Activated CD4-positive, alpha-beta T cell treated with anti-CD3 and anti-CD28 coated beads for 48 hours (primary cell): ENCODE results near the gene BTBD9.
"Not testable (repeated sequence)": the region's sequence is repeated elsewhere in the genome, so short reads cannot be mapped to it uniquely, and the experiment has no call there.

ENCODE experiments used
- DNase-seq: peaks from one replicate; pipeline ENCODE4 v3.0.0-alpha.2; 2020

BTBD9 gene

DNA sequence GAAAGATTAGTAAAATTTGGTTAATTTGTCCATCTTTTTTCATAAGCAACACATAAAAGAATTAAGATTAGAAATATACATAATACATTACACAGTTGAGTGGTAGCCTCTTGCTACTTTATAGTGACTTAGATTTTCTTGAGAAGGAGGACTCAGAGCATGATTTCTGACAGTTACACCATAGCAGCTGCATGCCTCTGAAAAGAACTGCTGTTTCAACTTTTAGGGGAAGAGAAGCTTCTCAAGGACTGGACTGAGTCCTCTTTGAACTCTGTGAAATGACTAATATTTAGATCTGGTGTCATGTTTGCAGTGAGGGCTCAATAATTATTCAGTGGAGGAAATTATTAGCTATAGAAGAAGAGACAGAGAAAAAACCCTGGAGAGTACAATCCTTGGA is 272.5 kb downstream of the BTBD9 start:
- DNase-seq = no peak

DNA sequence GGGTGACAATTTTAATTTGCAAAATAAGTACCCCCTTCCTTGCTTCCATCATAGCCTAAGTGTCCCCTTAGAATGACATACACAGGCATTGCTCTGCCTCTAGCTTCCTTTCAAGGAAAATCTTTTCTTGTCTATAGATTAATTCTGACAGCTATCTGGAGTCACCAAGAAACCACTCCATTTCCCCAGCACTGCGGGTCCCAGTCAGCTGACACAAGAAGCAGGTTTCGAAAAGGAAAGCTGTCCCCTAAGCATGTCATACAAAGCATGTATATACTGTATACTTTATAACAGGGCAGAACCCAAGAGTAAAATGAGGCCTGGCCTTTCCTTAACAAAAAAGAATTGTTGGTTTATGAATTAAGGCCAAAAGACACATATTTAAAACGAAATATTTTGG is 273.5 kb downstream of the BTBD9 start:
- DNase-seq = no peak

DNA sequence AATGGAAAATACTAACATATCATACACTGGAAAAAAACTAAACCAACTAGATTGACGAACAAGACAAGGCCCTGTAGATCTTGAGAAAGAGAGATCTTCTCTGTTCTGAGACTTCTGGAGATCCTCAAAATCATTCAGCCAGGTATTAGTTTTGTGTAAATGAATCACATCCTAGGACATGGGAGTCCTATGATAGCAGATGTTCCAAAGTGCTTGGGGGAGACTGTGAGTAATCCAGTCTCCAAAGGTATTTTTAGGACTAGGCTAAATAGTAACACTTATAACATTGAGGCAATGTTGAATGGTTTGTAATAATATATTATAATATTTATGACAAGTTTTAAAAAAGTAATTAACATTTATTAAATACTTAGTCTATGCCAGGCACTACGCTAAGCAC is 275.0 kb downstream of the BTBD9 start:
- DNase-seq = no peak

DNA sequence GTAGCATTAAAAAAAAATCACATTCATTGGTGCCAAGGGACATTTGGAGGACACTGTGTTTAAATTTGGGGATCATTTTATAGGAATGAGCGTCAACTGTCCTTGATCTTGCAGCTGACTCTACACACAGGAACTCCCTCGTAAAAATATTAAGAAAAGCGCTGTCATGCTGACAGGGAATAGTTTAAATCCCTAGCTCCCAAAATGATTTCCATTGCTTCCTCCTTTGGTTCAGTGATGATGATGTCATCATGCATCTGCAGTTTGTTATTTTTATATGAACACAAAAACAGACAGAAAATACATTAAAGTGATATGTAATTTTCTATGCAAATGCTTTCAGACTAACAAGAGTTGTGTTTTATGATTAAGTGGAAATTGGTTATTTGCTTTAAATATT is 275.6 kb downstream of the BTBD9 start:
- DNase-seq = no peak

DNA sequence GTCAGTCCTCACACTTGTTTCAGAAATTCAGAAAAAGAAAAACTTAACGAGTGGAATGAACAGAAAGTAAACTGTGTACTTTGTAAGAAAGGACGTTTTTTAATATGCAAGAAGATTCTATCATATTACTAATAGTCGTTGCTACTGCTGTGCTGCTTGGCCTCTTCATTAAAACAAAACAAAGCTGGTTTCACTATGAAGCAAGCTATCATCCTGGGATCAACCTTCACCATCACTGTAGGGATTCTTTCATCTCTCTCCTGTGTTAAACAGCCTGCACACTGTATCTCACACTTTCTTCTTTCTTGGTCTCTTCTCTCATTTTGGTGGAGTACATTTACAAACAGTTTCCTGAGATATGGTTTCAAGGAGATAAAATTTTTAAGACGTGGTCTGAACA is 284.2 kb downstream of the BTBD9 start:
- DNase-seq = no peak

DNA sequence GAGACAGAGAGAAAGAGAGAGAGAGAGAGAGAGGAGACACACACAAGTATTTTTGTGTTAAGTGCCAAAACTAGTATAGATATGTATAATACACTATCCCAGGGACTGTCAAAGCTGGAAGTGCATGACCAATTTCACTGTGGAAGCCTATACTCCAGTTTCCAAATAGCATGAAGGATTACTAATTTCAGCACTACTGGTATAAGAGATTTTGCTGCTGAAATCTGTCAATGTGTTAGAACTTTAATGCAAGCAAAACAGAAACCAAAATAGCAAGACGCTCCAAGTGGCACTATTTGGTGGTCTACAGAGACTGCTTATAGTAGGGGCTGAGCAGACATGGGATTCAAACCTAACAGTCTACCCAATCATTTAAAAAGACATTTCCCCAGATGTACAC is 284.8 kb downstream of the BTBD9 start:
- DNase-seq = no peak

DNA sequence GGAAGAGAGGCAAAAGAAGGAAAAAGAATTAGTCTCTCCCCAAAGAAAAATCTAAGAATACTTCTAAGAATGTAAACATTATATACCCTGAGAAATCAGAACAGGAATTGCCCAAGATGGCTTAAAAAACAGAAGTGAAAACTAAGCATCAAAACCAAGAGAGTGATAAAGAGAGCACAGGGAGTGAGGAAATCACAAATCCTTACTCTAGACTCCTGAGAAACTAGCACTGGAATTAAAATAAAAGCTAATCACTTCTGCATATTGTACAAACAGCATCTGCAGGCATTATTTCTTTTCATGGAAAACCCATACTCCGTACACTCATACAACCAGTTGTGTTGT is 285.7 kb downstream of the BTBD9 start:
- no peak for DNase-seq

DNA sequence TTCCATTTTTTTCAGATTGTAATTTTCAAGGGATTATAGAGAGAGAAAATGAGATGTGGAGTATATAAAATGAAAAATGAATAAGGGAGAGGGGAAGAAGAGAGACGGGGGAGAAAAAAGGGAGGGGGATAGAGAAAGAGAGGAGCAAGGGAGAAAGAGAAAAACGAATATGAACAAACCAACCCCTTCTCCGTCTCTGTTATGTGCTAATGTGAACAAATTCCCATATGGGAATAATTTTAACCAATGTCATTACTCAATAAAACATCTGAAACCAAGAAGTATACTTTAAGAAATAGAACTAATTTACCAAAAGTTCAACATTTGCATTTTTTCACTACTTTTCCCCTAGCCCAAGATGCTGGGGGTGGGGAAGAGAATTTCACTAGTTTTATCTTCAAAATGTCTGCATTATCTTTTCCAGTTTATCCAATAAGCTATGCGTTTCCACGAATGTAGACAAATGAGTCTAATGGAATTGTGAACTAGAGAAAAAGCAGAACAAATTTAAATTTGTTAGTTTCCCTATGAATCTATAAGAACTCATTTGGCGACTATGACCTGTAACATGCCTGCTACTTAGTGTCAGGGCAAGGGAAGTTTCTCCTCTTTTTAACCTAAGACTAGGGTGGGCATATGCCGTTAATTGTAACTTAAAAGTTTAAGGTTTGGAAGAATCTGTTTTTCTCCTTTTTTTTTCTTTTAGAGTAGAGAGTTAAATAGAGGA is 286.3 kb downstream of the BTBD9 start:
- DNase-seq = no peak

DNA sequence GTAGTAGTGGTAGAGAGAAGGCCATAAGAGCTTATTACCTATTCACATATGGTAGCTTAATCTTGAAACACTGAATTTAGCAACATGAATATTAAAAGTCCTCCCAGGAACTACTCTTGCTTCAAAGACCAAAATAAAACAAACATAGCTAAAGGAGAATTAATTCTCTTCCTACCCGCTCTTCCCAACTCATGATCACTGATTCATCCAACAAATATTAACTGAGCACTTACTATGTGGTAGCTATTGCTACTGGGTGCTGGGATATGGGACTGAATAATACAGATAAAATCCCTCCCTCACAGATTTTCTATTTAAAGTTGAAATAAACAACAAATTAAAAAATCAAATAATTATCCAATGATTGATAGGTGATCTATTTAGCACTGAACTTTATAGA is 287.1 kb downstream of the BTBD9 start:
- no peak for DNase-seq

DNA sequence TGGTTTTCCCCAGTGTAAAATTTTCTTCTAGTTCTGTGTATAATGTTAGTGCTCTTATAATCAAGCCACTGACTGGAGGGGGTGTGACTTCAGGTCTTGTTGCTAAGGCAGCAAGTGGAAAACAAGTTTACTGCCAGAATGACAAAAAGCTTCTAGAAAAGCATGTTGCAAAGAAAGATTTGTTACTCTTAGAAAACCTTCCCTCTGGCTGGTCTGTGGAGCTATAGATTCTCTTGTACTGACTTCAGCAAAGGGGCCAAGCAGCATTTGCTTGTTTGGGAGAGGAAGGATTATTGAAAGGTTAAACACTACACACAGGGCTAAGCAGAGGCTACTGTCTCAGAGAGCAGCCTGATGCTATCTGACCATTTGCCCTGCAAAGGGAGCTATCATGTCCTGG is 288.8 kb downstream of the BTBD9 start:
- DNase-seq = no peak

DNA sequence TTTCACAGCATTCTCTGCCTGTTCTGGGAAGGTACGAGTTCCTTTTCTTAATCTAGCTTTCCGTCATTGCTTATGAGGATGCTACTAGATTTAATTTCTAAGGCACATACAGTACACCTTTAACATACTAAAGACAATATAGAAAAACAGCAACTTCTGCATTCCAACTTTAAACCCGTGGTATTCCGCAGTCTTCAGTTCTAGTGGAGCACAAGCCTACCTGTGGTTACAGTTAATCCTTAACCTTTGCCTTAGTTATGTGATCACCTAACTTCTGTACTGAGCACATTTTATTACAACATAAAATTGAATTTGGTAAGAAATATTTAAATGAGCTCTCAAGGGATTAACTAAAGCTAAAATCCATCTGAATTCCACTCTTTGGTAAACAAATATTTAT is 289.5 kb downstream of the BTBD9 start:
- DNase-seq = no peak

DNA sequence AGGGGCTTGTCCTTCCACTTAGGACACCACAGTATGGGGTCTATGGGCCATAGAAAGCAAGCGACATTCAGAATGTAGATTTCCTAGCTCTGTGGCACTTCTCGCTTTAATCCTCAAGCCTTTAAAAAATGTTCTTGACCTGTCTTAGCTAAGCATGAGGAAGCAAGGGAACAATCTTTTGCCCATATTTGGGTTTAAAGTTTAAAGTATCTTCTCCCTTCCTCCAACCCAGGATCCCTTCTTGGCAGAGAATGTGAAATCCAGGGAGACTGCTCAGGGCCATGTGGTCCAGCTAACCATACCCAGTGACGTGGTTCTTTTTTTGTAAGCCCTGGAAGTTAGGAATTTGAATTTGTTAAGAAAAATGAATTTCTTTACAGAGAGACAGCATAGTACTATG is 289.9 kb downstream of the BTBD9 start:
- DNase-seq = no peak

DNA sequence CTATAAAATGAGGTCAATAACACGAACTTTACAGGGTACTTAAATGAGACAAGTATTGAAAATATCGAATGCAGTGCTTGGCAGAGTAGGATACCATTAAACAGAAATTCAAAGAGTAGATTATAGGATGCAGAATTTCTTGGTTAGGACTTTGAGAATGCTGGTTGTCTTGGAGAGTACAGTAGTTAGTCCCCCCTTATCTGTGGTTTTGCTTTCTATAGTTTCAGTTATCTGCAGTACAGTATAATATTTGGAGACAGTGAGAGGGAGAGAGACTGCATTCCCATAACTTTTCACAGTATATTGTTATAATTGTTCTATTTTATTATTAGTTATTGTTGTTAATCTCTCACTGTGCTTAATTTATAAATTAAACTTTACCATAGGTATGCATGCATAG is 290.5 kb downstream of the BTBD9 start:
- no peak for DNase-seq

DNA sequence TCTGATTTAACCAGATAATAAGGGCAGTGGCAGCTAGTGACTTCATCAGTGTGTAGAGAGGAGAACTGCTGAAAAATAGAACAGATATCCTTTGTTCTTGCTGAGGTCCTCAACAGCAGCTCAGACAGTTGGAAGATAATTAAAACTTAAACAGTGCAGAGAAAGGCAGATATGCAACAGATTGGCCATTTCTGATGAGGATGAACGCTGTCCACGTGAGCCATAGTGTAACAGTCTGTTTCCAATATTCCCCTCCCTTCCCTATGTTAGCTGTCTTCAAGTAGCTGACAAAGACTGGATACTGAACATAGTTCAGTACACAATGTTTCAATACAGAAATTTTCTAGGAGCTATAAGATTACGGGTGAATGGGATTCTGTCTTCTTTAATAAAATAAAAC is 291.4 kb downstream of the BTBD9 start:
- no peak for DNase-seq

DNA sequence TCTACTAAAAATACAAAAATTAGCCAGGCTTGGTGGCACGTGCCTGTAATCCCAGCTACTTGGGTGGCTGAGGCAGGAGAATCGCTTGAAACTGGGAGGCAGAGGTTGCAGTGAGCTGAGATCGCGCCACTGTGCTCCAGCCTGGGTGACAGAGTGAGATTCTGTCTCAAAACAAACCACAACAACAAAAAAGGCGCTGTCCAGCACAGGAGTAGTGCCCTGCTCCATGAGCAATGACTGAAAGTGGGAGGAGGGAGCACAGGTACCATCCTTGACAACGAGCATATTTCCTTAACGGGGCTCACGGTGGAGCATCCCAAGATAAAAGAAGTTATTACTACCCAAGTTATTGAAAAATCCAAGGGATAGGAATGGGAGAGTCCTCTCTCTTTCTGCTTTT is 291.9 kb downstream of the BTBD9 start:
- DNase-seq = not testable (repeated sequence)

DNA sequence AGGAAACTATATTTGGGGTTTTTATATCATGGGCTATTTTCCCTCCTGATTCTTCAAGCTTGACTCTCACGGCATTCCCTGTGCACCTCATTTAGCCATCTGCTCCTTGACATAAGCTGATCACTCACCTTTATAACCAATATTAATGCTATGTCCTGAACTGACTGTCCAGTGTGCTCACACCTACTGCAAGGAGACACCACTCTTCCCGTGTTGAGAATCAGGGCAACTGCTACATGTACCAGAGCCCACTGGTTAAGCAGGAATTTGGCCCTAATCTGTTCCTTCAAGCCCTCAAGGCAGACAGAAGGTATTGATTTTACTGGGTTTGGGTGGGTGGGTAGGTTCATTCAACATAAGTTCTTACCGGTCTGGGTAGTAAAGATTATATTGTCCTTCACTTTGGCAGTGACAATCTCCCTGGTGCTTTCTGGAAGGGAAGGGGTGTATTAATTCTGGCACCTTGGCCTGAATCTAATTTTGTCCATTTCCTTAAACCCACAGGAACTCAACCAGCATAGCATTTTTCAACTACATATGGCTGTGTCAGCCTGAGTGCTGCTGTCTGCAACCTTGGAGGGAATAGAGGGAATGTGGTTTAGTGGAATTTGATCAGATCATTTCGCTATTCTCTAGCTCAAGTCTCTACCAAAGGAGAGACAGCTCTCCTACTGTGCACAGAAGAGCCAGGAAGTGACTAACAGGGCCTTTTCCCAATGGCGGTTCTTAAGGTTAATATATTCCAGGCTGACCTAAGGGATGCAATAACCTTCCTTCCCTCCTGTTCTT is 293.2 kb downstream of the BTBD9 start:
- no peak for DNase-seq

DNA sequence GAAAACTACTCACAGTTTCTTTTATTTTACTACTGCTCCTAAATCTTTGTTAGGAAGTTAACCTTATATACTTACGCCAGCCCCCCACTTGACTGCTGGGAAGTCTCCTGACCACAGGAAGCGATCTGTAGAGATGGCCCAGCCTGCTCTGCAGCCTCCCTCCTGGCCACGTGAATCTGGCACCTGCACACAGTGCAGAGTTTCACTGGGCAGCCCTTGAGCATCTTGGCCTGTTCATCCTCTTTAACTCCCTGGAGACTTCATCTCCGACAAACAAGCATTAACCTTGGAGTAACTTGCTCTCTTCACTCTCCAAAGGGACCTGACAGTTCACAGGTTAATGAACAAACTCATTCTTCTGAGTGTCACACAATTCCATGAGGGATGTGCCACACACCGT is 294.1 kb downstream of the BTBD9 start:
- no peak for DNase-seq

DNA sequence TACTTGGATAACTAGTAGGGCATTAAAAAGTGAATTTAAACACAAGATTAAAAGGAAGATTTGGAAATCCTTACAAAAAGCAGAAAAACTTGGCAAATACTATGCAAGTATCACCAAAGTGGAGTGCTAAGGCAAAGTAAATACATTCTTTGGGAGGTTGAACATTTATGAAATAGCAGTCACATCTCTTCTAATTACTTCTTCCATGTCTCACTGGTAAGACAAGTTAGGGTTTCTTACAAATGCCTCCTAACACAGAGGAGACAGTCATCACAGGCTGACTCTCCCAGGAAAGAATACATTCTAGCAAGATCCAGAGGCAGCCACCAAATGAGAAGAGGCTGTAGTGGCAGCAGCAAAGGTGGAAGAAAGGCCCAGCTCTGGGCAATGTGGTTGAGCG is 298.2 kb downstream of the BTBD9 start:
- DNase-seq = no peak

DNA sequence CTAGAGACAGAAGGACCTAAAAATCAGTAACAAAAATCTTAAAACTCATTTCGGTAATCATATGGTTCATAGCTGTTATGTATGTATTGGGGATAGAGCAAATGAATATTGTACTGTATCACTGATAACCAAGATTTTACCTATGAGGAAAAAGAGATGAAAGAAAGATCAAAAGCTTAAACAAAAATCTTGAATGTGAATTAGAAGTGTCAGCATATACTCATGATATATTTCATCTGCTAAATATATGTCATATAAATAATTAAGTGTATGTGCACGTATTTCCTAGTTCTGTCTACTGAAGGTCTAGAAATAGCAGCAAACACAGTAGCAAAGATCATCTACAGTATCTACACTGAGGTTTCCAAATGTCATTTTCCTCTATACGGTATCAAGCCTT is 299.8 kb downstream of the BTBD9 start:
- no peak for DNase-seq

DNA sequence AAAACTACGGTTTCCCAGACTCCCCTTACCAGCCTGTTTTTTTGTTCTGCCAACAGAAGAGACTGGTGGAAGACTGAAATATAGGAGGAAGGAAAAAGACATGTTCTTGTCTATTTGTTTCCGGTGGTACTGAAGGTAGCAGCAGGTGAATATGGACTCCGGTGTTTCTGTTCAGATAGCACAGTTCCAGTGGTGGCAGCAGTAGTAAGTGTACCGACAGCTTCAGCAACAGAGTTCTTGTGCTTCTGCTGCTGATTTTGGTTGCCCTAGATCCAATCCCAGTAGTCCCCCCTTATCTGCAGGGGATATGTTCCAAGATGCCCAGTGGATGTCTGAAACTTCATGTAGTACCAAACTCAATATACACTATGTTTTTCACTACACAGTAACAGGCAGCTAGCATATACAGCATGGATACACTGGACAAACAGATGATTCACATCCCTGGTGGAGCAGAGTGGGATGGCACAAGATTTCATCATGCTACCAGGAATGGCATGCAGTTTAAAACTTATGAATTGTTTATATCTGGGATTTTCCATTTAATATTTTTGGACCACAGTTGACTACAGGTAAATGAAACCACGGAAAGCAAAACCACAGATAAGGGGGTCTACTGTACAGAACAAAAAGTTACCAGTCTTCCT is 301.8 kb downstream of the BTBD9 start:
- no peak for DNase-seq

DNA sequence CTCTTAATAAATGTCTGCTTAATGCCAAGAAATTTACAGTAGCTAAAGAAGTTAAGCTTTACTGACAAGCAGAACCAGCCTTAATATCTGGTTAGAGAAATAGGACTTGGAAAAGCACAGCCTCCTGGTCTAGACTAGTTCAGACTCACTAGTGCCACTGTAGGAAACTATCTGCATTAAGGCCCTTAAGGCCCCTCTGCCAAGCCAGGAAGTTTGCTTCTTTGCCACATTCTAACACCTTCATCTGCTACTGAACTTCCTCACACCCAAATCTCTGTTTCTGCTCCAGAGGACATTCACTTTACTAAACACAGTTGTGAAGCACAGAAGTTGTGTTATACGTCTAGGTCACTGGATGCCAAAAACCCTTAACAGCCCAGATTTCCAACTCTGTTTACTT is 302.8 kb downstream of the BTBD9 start:
- no peak for DNase-seq

DNA sequence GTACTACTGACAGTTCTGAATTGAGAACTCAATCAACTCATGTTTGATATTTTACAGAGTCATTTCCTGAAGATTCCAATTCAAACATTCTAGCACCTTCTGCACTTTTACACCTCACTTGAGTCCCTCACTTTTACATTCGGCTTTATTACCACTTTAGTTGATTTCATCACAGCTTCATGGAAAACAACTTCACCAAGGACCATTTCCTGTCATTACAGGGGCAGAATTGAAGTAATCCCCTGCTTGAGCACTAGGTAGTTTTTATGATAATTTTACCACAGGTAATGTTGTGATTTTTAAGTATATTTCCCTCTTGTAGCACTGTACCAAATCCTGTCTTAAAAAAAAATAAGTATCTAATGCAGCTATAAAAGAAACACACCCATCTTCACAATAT is 312.9 kb downstream of the BTBD9 start:
- no peak for DNase-seq

DNA sequence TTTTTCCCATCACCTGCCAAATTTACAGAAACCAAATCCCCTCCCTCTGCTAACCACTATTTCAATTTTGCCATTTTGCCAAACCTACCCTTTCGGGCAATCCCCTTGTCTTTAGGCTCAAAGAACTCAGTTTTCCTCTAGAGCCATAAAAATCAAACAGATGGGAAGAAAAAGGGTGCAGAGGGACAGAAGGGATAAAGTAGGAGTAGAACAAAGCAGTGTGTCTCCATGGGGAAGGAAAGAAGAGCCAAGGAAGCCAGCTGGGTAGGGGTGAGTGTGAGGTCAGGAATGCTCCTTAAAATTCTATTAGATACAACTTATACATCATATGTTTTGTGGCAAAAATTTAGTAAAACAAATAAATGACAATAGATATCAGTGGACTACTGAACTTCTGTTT is 316.5 kb downstream of the BTBD9 start:
- no peak for DNase-seq

DNA sequence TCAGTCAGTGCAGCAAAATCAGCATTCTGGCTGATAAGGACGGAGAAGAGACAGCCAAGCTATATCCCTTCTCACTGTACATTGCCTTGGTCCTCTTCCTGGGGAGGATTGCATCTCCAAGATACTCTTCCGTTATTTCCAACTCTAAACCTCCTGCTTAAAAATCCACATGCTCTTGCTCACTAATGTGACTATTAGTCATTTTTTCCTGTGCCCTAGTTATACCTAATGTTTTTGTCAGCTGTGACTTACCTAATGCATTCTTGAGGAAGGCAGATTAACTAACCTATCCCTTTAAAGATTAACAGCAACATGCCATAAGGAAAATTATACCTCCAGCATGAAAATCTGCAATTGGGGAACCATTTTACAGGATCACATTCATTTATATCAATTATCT is 317.6 kb downstream of the BTBD9 start:
- no peak for DNase-seq
